SK-N-SH (cell line): ENCODE results near the gene EPB41L1. TPM values are rescaled to one million over a fixed set of nuclear protein-coding genes. Genes with fewer than 3 reads are reported as not detected.

Source experiments
- CTCF ChIA-PET: fragments of 300-600, 350-600 bp; formaldehyde crosslinking; extraction: SDS; loops from one replicate; lab custom pipeline; 2021; lab: Yijun Ruan, JAX
- POLR2A ChIA-PET: fragments of 350-600 bp; sonication (Branson Sonifier 250); formaldehyde crosslinking; extraction: SDS; loops from one replicate; lab custom pipeline; 2020; ENCODE audit warnings: antibody characterized with exemption, inconsistent platforms; lab: Yijun Ruan, JAX
- DNase-seq: peaks from one replicate; pipeline ENCODE4 v3.0.0; 2012
- H2AFZ ChIP-seq: fragments of 200-600 bp; sonication (generic); 2 replicates; pipeline ENCODE4 v1.8.1; 2016; ENCODE audit warnings: antibody characterized with exemption, mild to moderate bottlenecking, low read depth
- H3F3A ChIP-seq: fragments of 200-600 bp; sonication (generic); replicated peaks from 2 replicates; pipeline ENCODE3; 2016; ENCODE audit warnings: antibody characterized with exemption, mild to moderate bottlenecking; ENCODE audit not compliant: insufficient read depth
- H3K27ac ChIP-seq, 2 experiments: fragments of 200-500 bp in 1 of 2; fragments of 200-600 bp in 1 of 2; sonication (Bioruptor generic) in 1 of 2; sonication (generic), shearing (Covaris generic) in 1 of 2; 2 replicates each; pipeline versions ENCODE4 v1.5.1 to v1.6.1; 2014 to 2016; ENCODE audit warnings: low read depth in 2 of 2, inconsistent platforms in 1 of 2, low read length in 1 of 2, mild to moderate bottlenecking in 1 of 2, mixed read lengths in 1 of 2
- H3K27me3 ChIP-seq: fragments of 200-600 bp; sonication (generic), shearing (Covaris generic); 2 replicates; pipeline ENCODE4 v1.6.1; 2016; ENCODE audit warnings: mixed run types; ENCODE audit not compliant: insufficient read depth
- H3K36me3 ChIP-seq, 2 experiments: fragments of 200-500 bp in 1 of 2; fragments of 200-600 bp in 1 of 2; sonication (Bioruptor generic) in 1 of 2; sonication (generic) in 1 of 2; replicated peaks in 1 of 2; 2 replicates each; pipeline versions ENCODE3 to v1.5.1; 2014 to 2016; ENCODE audit warnings: low read length in 1 of 2, mild to moderate bottlenecking in 1 of 2; ENCODE audit not compliant: insufficient read depth in 2 of 2, control insufficient read depth in 1 of 2
- H3K4me1 ChIP-seq, 2 experiments: fragments of 200-500 bp in 1 of 2; fragments of 200-600 bp in 1 of 2; sonication (Bioruptor generic) in 1 of 2; sonication (generic), shearing (Covaris generic) in 1 of 2; 2 replicates each; pipeline versions ENCODE4 v1.5.1 to v1.6.1; 2014 to 2016; ENCODE audit warnings: low read depth in 1 of 2, low read length in 1 of 2, mixed run types in 1 of 2; ENCODE audit not compliant: insufficient read depth in 2 of 2, control insufficient read depth in 1 of 2
- H3K4me2 ChIP-seq: fragments of 200-600 bp; sonication (generic), shearing (Covaris generic); 2 replicates; pipeline ENCODE4 v1.6.1; 2017; ENCODE audit warnings: mixed run types
- H3K4me3 ChIP-seq, 2 experiments: fragments of 200-500 bp in 1 of 2; fragments of 200-600 bp in 1 of 2; sonication (Bioruptor generic) in 1 of 2; sonication (generic), shearing (Covaris generic) in 1 of 2; 2 replicates each; pipeline versions ENCODE4 v1.5.1 to v1.8.1; 2014 to 2016; ENCODE audit warnings: low read depth in 2 of 2, inconsistent platforms in 1 of 2, low read length in 1 of 2, mild to moderate bottlenecking in 1 of 2, mixed read lengths in 1 of 2, moderate library complexity in 1 of 2
- H3K79me2 ChIP-seq: fragments of 200-600 bp; sonication (generic); 2 replicates; pipeline ENCODE4 v1.8.1; 2017; ENCODE audit warnings: mild to moderate bottlenecking; ENCODE audit not compliant: insufficient read depth
- H3K9ac ChIP-seq: fragments of 200-600 bp; sonication (generic); 2 replicates; pipeline ENCODE4 v1.6.1; 2017; ENCODE audit warnings: mixed run types
- H3K9me2 ChIP-seq: fragments of 200-600 bp; sonication (generic); 2 replicates; pipeline ENCODE4 v1.6.1; 2017; ENCODE audit warnings: mixed run types
- H3K9me3 ChIP-seq: fragments of 200-600 bp; sonication (generic); 2 replicates; pipeline ENCODE4 v1.6.1; 2017; ENCODE audit warnings: mixed run types, mild to moderate bottlenecking, moderate library complexity
- H4K20me1 ChIP-seq: fragments of 200-600 bp; sonication (generic); 2 replicates; pipeline ENCODE4 v1.6.1; 2017; ENCODE audit warnings: mild to moderate bottlenecking, mixed run types; ENCODE audit not compliant: insufficient read depth
- ELF1 ChIP-seq: IDR thresholded peaks from 2 replicates; pipeline ENCODE4 v1.4.0; 2012
- FOXM1 ChIP-seq: IDR thresholded peaks from 2 replicates; pipeline ENCODE4 v1.4.0; 2012; ENCODE audit warnings: low read depth, mild to moderate bottlenecking
- MEF2A ChIP-seq: IDR thresholded peaks from 2 replicates; pipeline ENCODE4 v1.4.0; 2012; ENCODE audit warnings: low read depth, borderline replicate concordance
- MXI1 ChIP-seq: IDR thresholded peaks from 2 replicates; pipeline ENCODE4 v1.6.1; 2012; ENCODE audit warnings: mild to moderate bottlenecking, low read depth, low read length, improper control_type of control experiment
- NFIC ChIP-seq: IDR thresholded peaks from 2 replicates; pipeline ENCODE4 v1.4.0; 2012; ENCODE audit warnings: borderline replicate concordance
- NRF1 ChIP-seq: IDR thresholded peaks from 2 replicates; pipeline ENCODE4 v1.6.1; 2012; ENCODE audit warnings: low read depth, mild to moderate bottlenecking, low read length
- REST ChIP-seq: IDR thresholded peaks from 2 replicates; pipeline ENCODE4 v1.6.1; 2012; ENCODE audit warnings: mild to moderate bottlenecking, low read depth, low read length, moderate library complexity
- SIN3A ChIP-seq: IDR thresholded peaks from 2 replicates; pipeline ENCODE4 v1.6.1; 2012; ENCODE audit warnings: low read depth, mild to moderate bottlenecking, low read length, moderate library complexity, borderline replicate concordance
- WGBS: methylation state at CpG from one replicate; pipeline ENCODE4 v1.1.6; 2017; ENCODE audit warnings: low lambda C conversion rate; 5-methylcytosine and 5-hydroxymethylcytosine counted together
- polyA plus RNA-seq, 3 experiments: library from polyadenylated mRNA; depleted of rRNA; stranded (reverse); fragments of >200 nt; gene quantifications; 2 replicates each; pipeline ENCODE4 v1.2.3, GENCODE V29; 2012
- TF ChIP-seq, protein P1 (sequence below): IDR thresholded peaks from 2 replicates; pipeline ENCODE4 v1.4.0; 2012; ENCODE audit warnings: low read depth
- TF ChIP-seq, protein P2 (sequence below): IDR thresholded peaks from 2 replicates; pipeline ENCODE4 v1.4.0; 2012; ENCODE audit warnings: low read depth, borderline replicate concordance
- TF ChIP-seq, protein P3 (sequence below): fragments of 150-350 bp; IDR thresholded peaks from 2 replicates; pipeline ENCODE4 v1.6.1; 2016; ENCODE audit warnings: mild to moderate bottlenecking, low read depth, low read length
- TF ChIP-seq, protein P4 (sequence below): fragments of 150-350 bp; IDR thresholded peaks from 2 replicates; pipeline ENCODE4 v1.6.1; 2017; ENCODE audit warnings: antibody characterized with exemption, low read length, low read depth, borderline replicate concordance
- TF ChIP-seq, protein P5 (sequence below): IDR thresholded peaks from 2 replicates; pipeline ENCODE4; 2012
- TF ChIP-seq, protein P6 (sequence below): fragments of 200-600 bp; sonication (generic); IDR thresholded peaks from 2 replicates; pipeline ENCODE4 v1.6.1; 2017; ENCODE audit warnings: antibody characterized with exemption, mild to moderate bottlenecking, moderate library complexity

The EPB41L1 gene
- polyA plus RNA-seq, 1 of the 3 experiments (the other 2 are of a cell fraction), result 26.1 TPM

GRCh38 chr20:36207602-36208001 lies 53.1 kb downstream of the EPB41L1 start:
- CTCF ChIA-PET, result interaction anchor here (16.0 kb wide), 1 partner anchor 230 kb away, joined by 219 read pairs; no protein-coding TSS in a partner anchor

GRCh38 chr20:36208257-36208656 lies 53.7 kb downstream of the EPB41L1 start:
- ChIA-PET POLR2A (no interaction called here), CTCF (interaction anchor here (16.0 kb wide), 1 partner anchor 230 kb away, joined by 219 read pairs; no protein-coding TSS in a partner anchor)
- no peaks in the 10 kb centered on the region for H3K79me2 ChIP-seq
- no peak overlapping the region for H3K27ac ChIP-seq
- H4K20me1 ChIP-seq, result no peaks in the 10 kb centered on the region
- no peaks in the 10 kb centered on the region for H3K4me1 ChIP-seq
- no peaks in the 10 kb centered on the region for H3K27me3 ChIP-seq
- no peak overlapping the region for H3K9ac ChIP-seq
- WGBS, result 93% methylated on average over 10 of the region's 10 CpGs
- H3K4me3 ChIP-seq, result no peak overlapping the region
- no peaks in the 10 kb centered on the region for H3K9me2 ChIP-seq
- no peaks in the 10 kb centered on the region for H3F3A ChIP-seq
- H3K36me3 ChIP-seq, result peaks cover 0 to 16% of the 10 kb centered on the region in 2 experiments
- no peak for DNase-seq
- H3K9me3 ChIP-seq, result no peaks in the 10 kb centered on the region
- H3K4me2 ChIP-seq, result no peak overlapping the region
- H2AFZ ChIP-seq, result no peak overlapping the region
- no peak for TF ChIP-seq REST
- TF ChIP-seq, protein P1, sequence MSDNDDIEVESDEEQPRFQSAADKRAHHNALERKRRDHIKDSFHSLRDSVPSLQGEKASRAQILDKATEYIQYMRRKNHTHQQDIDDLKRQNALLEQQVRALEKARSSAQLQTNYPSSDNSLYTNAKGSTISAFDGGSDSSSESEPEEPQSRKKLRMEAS, result no peak
- TF ChIP-seq MXI1, result no peak
- TF ChIP-seq, protein P2, sequence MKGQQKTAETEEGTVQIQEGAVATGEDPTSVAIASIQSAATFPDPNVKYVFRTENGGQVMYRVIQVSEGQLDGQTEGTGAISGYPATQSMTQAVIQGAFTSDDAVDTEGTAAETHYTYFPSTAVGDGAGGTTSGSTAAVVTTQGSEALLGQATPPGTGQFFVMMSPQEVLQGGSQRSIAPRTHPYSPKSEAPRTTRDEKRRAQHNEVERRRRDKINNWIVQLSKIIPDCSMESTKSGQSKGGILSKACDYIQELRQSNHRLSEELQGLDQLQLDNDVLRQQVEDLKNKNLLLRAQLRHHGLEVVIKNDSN, result no peak
- TF ChIP-seq SIN3A, result no peak
- TF ChIP-seq, protein P3, sequence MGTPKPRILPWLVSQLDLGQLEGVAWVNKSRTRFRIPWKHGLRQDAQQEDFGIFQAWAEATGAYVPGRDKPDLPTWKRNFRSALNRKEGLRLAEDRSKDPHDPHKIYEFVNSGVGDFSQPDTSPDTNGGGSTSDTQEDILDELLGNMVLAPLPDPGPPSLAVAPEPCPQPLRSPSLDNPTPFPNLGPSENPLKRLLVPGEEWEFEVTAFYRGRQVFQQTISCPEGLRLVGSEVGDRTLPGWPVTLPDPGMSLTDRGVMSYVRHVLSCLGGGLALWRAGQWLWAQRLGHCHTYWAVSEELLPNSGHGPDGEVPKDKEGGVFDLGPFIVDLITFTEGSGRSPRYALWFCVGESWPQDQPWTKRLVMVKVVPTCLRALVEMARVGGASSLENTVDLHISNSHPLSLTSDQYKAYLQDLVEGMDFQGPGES, result no peak
- no peak for TF ChIP-seq NRF1
- no peak for TF ChIP-seq NFIC

More at GRCh38 chr20:36207602-36208001, 53.1 kb downstream of the EPB41L1 start:
- peaks cover 0 to 17% of the 10 kb centered on the region in 2 experiments for H3K36me3 ChIP-seq
- POLR2A ChIA-PET, result no interaction called here
- no peak overlapping the region for H2AFZ ChIP-seq
- H3K27me3 ChIP-seq, result no peaks in the 10 kb centered on the region
- TF ChIP-seq, protein P4, sequence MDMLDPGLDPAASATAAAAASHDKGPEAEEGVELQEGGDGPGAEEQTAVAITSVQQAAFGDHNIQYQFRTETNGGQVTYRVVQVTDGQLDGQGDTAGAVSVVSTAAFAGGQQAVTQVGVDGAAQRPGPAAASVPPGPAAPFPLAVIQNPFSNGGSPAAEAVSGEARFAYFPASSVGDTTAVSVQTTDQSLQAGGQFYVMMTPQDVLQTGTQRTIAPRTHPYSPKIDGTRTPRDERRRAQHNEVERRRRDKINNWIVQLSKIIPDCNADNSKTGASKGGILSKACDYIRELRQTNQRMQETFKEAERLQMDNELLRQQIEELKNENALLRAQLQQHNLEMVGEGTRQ, result no peak
- no peak for TF ChIP-seq FOXM1
- no peak for TF ChIP-seq MEF2A
- TF ChIP-seq, protein P5, sequence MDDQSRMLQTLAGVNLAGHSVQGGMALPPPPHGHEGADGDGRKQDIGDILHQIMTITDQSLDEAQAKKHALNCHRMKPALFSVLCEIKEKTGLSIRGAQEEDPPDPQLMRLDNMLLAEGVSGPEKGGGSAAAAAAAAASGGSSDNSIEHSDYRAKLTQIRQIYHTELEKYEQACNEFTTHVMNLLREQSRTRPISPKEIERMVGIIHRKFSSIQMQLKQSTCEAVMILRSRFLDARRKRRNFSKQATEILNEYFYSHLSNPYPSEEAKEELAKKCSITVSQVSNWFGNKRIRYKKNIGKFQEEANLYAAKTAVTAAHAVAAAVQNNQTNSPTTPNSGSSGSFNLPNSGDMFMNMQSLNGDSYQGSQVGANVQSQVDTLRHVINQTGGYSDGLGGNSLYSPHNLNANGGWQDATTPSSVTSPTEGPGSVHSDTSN, result no peak
- TF ChIP-seq ELF1, result no peak
- no peak for TF ChIP-seq NRF1
- TF ChIP-seq, protein P6, sequence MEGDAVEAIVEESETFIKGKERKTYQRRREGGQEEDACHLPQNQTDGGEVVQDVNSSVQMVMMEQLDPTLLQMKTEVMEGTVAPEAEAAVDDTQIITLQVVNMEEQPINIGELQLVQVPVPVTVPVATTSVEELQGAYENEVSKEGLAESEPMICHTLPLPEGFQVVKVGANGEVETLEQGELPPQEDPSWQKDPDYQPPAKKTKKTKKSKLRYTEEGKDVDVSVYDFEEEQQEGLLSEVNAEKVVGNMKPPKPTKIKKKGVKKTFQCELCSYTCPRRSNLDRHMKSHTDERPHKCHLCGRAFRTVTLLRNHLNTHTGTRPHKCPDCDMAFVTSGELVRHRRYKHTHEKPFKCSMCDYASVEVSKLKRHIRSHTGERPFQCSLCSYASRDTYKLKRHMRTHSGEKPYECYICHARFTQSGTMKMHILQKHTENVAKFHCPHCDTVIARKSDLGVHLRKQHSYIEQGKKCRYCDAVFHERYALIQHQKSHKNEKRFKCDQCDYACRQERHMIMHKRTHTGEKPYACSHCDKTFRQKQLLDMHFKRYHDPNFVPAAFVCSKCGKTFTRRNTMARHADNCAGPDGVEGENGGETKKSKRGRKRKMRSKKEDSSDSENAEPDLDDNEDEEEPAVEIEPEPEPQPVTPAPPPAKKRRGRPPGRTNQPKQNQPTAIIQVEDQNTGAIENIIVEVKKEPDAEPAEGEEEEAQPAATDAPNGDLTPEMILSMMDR, result no peak
- H3K4me3 ChIP-seq, result no peak overlapping the region
- H3F3A ChIP-seq, result no peaks in the 10 kb centered on the region
- no peak for DNase-seq
- no peaks in the 10 kb centered on the region for H4K20me1 ChIP-seq
- H3K4me1 ChIP-seq, result no peaks in the 10 kb centered on the region; a peak in 1 of 4 replicates
- no peak overlapping the region for H3K4me2 ChIP-seq
- no peaks in the 10 kb centered on the region for H3K79me2 ChIP-seq
- H3K9me3 ChIP-seq, result no peaks in the 10 kb centered on the region
- no peak overlapping the region for H3K9ac ChIP-seq
- no peak overlapping the region for H3K27ac ChIP-seq
- H3K9me2 ChIP-seq, result no peaks in the 10 kb centered on the region
- 86% methylated on average over 9 of the region's 11 CpGs for WGBS
